Esophagus muscularis mucosa (tissue), 4 donors: Measurements from ENCODE around the gene TXN. TPM values are rescaled to one million over a fixed set of nuclear protein-coding genes. Genes with fewer than 3 reads are reported as not detected.

Experiments
- DNase-seq: peaks from one replicate; pipeline ENCODE4 v3.0.0-alpha.2; 2017; ENCODE audit errors: extremely low spot score
- H3K27ac ChIP-seq, 4 donors: fragments of 200-600 bp; sonication (generic); replicated peaks in 1 of 4; 1 replicate in 3 of 4; 2 replicates in 1 of 4; pipeline ENCODE4 v1.5.1; 2016 to 2019; ENCODE audit warnings: mild to moderate bottlenecking in 1 of 4
- H3K27me3 ChIP-seq, 4 donors: fragments of 200-600 bp; sonication (generic); one replicate each; pipeline versions ENCODE4 v1.5.1 to v1.6.0; 2016 to 2019
- H3K36me3 ChIP-seq, 4 donors: fragments of 200-600 bp; sonication (generic); one replicate each; pipeline ENCODE4 v1.5.1; 2016 to 2019
- H3K4me1 ChIP-seq, 4 donors: fragments of 200-600 bp; sonication (generic); one replicate each; pipeline ENCODE4 v1.5.1; 2016 to 2019
- H3K4me3 ChIP-seq, 4 donors: fragments of 200-600 bp; sonication (generic); 1 replicate in 2 of 4; 2 replicates in 2 of 4; pipeline ENCODE4 v1.5.1; 2016 to 2019; ENCODE audit warnings: mild to moderate bottlenecking in 4 of 4, moderate library complexity in 1 of 4
- H3K9me3 ChIP-seq, 4 donors: fragments of 200-600 bp; sonication (generic); 1 replicate in 3 of 4; 2 replicates in 1 of 4; pipeline ENCODE4 v1.5.1; 2016 to 2019
- CTCF ChIP-seq, 3 experiments: fragments of 200-600 bp in 2 of 3; fragments of 450-650 bp in 1 of 3; sonication (generic) in 2 of 3; IDR thresholded peaks; one replicate each; pipeline ENCODE4 v1.5.1; 2017 to 2019; ENCODE audit warnings: antibody characterized with exemption in 3 of 3, mild to moderate bottlenecking in 2 of 3, moderate library complexity in 1 of 3
- EP300 ChIP-seq: sonication (generic); formaldehyde crosslinking; IDR thresholded peaks from one replicate; pipeline ENCODE4 v1.6.1; 2017; ENCODE audit warnings: antibody characterized with exemption
- POLR2A ChIP-seq: fragments of 450-650 bp; IDR thresholded peaks from one replicate; pipeline ENCODE4 v1.6.1; 2017; ENCODE audit warnings: antibody characterized with exemption, moderate library complexity, mild to moderate bottlenecking, low read depth
- POLR2AphosphoS5 ChIP-seq, 2 donors: sonication (generic); formaldehyde crosslinking; IDR thresholded peaks; one replicate each; pipeline ENCODE4 v1.6.1; 2017; ENCODE audit warnings: antibody characterized with exemption in 2 of 2
- WGBS: methylation state at CpG from one replicate; pipeline ENCODE4 v1.1.5; 2018; 5-methylcytosine and 5-hydroxymethylcytosine counted together
- intact Hi-C: fragments of 100-400 bp; cut with DNase I; formaldehyde crosslinking; loops from one replicate; pipeline ENCODE4 v1.15.1; 2023
- total RNA-seq, 4 donors: library from RNA; depleted of rRNA; stranded (reverse); fragments of >200 nt; gene quantifications; one replicate each; pipeline versions ENCODE4 v1.1.0 to v1.2.1, GENCODE V29; 2016

Gene TXN
- total RNA-seq, 4 donors from 2014 or later = 158 to 213 (median 178) TPM

- TF ChIP-seq POLR2A = no peak
- TF ChIP-seq POLR2AphosphoS5 (IDR thresholded peaks at IDR 0.05) = no peak
- no peak for TF ChIP-seq EP300
- TF ChIP-seq CTCF (IDR thresholded peaks at IDR 0.05) = no peak
- H3K4me3 ChIP-seq = no peak overlapping the region
Observed at GRCh38 chr9:110290001-110290400, 33.7 kb upstream of the TXN start.

GRCh38 chr9:110288503-110288902 lies 32.2 kb upstream of the TXN start:
- H3K27ac ChIP-seq = no peak overlapping the region
- WGBS = 79% methylated on average over 4 of the region's 4 CpGs
- H3K9me3 ChIP-seq = no peaks in the 10 kb centered on the region
- DNase-seq = no peak
- TF ChIP-seq POLR2AphosphoS5 (IDR thresholded peaks at IDR 0.05) (no peak), EP300 (no peak), CTCF (IDR thresholded peaks at IDR 0.05) (no peak), POLR2A (no peak)
- H3K36me3 ChIP-seq = no peaks in the 10 kb centered on the region
- no peak overlapping the region for H3K4me3 ChIP-seq
- H3K27me3 ChIP-seq = no peaks in the 10 kb centered on the region
- intact Hi-C loops = no loop called here
- H3K4me1 ChIP-seq = no peaks in the 10 kb centered on the region

More at GRCh38 chr9:110290001-110290400, 33.7 kb upstream of the TXN start:
- Histone ChIP-seq H3K36me3 (no peaks in the 10 kb centered on the region), H3K9me3 (no peaks in the 10 kb centered on the region), H3K27ac (no peak overlapping the region), H3K27me3 (no peaks in the 10 kb centered on the region), H3K4me1 (no peaks in the 10 kb centered on the region)
- no peak for DNase-seq
- 80% methylated on average over 1 of the region's 1 CpG for WGBS
- intact Hi-C loops = no loop called here

- intact Hi-C loops = no loop called here
- no peaks in the 10 kb centered on the region for H3K9me3 ChIP-seq
- TF ChIP-seq POLR2AphosphoS5 (IDR thresholded peaks at IDR 0.05) = no peak
- TF ChIP-seq CTCF (IDR thresholded peaks at IDR 0.05) = no peak
- no peak for TF ChIP-seq POLR2A
- no peak for TF ChIP-seq EP300
- H3K27me3 ChIP-seq = no peaks in the 10 kb centered on the region
- no peak for DNase-seq
- H3K4me3 ChIP-seq = no peak overlapping the region
- H3K36me3 ChIP-seq = no peaks in the 10 kb centered on the region
- WGBS = 94% methylated on average over 6 of the region's 6 CpGs
- H3K4me1 ChIP-seq = no peaks in the 10 kb centered on the region
- no peak overlapping the region for H3K27ac ChIP-seq
Observed at GRCh38 chr9:110287289-110287680, 31.0 kb upstream of the TXN start.

GRCh38 chr9:110284211-110284844 lies 28.0 kb upstream of the TXN start:
- WGBS = 79% methylated on average over 6 of the region's 6 CpGs
- Histone ChIP-seq H3K9me3 (no peaks in the 10 kb centered on the region), H3K4me3 (no peak overlapping the region), H3K27ac (no peak overlapping the region), H3K36me3 (no peaks in the 10 kb centered on the region), H3K27me3 (no peaks in the 10 kb centered on the region), H3K4me1 (no peaks in the 10 kb centered on the region)
- TF ChIP-seq POLR2A (no peak), EP300 (no peak), POLR2AphosphoS5 (IDR thresholded peaks at IDR 0.05) (no peak), CTCF (IDR thresholded peaks at IDR 0.05) (no peak)
- intact Hi-C loops = no loop called here
- DNase-seq = no peak

GRCh38 chr9:110283751-110284150 lies 27.4 kb upstream of the TXN start:
- intact Hi-C loops = no loop called here
- Histone ChIP-seq H3K4me3 (no peak overlapping the region), H3K4me1 (no peaks in the 10 kb centered on the region), H3K27me3 (no peaks in the 10 kb centered on the region), H3K36me3 (no peaks in the 10 kb centered on the region), H3K27ac (no peak overlapping the region), H3K9me3 (no peaks in the 10 kb centered on the region)
- no peak for DNase-seq
- WGBS = 50% methylated on average over 1 of the region's 1 CpG
- TF ChIP-seq POLR2A = no peak
- no peak for TF ChIP-seq POLR2AphosphoS5 (IDR thresholded peaks at IDR 0.05)
